Suprapubic skin (tissue), 3 donors: Measurements from ENCODE around the gene DSTN.

Experiments used
- POLR2A ChIP-seq, 2 donors: fragments of 450-650 bp; IDR thresholded peaks; one replicate each; pipeline ENCODE4 v1.6.1; 2017; ENCODE audit warnings: antibody characterized with exemption in 2 of 2, mild to moderate bottlenecking in 2 of 2, moderate library complexity in 2 of 2
- TF ChIP-seq, protein P1 (sequence below), 2 donors: fragments of 200-600 bp in 1 of 2; fragments of 450-650 bp in 1 of 2; sonication (generic) in 1 of 2; IDR thresholded peaks; one replicate each; pipeline ENCODE4 v1.5.1; 2016 to 2019; ENCODE audit warnings: antibody characterized with exemption in 2 of 2, mild to moderate bottlenecking in 1 of 2, moderate library complexity in 1 of 2

DNA sequence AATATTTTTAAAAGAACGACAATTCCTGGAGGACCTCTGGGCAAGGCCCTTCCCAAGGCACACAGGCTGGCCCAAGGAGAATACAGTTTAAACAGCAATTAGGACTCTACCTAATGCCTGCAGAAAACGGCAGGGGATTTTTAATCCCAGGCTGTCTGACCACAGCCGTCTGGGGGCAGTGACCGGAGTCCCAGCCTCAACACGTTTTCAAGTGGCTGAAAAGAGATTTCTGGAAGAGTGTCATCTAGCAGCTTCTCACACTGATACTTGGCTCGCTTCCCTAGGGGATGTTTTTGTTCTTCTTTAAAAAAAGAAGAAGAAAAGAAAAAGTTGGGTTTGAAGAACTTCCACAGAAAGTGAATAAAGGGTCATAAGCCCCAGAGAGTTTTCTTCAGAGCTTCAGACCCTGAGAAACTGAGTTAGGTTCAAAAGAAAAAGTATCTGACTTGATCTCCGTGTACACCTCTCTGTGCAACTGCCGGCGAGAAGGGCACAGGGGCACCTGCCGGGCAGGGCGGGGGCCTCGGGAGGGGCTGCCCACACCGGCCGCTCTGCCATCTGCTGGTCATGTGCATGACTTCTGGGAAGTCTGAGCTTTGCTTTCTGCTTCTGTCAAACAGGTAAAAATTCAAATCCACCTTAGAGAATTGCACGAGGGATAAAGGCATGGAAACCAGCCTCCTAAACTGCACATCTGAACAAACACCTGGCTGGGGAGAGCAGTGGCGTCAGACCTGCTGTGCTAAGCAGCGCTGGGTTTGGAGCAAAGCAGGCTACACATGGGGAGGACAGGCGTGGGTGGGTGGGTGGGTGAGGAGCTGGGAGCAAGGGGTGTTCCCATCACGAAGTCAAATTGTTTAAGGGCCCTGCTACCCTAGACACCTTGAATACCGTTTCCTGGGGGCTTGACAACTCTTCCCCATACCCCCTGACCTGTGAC, 79.2 kb downstream of the DSTN start:
- TF ChIP-seq, protein P1, sequence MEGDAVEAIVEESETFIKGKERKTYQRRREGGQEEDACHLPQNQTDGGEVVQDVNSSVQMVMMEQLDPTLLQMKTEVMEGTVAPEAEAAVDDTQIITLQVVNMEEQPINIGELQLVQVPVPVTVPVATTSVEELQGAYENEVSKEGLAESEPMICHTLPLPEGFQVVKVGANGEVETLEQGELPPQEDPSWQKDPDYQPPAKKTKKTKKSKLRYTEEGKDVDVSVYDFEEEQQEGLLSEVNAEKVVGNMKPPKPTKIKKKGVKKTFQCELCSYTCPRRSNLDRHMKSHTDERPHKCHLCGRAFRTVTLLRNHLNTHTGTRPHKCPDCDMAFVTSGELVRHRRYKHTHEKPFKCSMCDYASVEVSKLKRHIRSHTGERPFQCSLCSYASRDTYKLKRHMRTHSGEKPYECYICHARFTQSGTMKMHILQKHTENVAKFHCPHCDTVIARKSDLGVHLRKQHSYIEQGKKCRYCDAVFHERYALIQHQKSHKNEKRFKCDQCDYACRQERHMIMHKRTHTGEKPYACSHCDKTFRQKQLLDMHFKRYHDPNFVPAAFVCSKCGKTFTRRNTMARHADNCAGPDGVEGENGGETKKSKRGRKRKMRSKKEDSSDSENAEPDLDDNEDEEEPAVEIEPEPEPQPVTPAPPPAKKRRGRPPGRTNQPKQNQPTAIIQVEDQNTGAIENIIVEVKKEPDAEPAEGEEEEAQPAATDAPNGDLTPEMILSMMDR (IDR thresholded peaks at IDR 0.05), result peak in 1 of 2 donors; percentile 34
- no peak for TF ChIP-seq POLR2A (IDR thresholded peaks at IDR 0.05)
